ENCODE measurements around the gene MCU. TPM values are rescaled to one million over a fixed set of nuclear protein-coding genes. Genes with fewer than 3 reads are reported as not detected.

The MCU gene
- total RNA-seq, 1 experiment from 2014 or later, result 26.8 TPM

DNA sequence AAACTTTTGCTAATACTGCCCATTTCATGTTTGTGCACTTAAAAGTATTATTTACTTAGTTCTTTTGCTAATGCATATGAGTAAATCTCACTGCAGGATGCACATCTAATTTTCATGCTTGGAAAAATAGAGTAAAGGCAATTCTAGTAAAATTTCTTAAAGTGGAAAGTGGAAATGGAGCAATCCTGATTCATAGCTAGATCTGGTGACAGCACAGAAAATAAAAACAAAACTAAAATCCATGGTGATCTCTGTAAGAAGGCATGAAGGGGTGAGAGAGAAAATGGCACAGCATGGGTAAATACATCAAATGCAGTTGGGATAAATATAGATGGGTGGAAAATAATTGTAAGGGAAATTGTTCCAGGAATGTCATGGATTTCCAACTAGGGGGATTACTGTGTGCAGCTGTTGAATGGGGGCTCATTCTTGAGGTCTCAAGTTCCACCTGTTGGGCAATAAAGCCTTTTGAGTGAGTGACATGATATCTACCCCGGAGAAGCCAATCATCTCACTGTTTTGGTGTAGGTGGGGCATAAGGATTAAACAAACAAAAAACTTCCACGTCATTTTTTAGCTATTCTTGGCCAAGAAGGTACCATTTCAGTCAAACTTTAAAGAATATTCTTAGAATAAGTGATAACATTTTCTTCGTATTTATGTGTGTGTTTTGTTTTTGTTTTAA, 1.7 kb upstream of the MCU start:
- no peak overlapping the region for H3K27ac ChIP-seq (ENCODE audit: low read depth, low read length)
- TF ChIP-seq TCF7L2 (IDR thresholded peaks at IDR 0.05; ENCODE audit: borderline replicate concordance, extremely low read depth, insufficient read depth, insufficient read length) (no peak), SIN3A (IDR thresholded peaks at IDR 0.05; ENCODE audit: low read depth) (no peak), SP1 (IDR thresholded peaks at IDR 0.05; ENCODE audit: low read depth) (no peak), SRF (IDR thresholded peaks at IDR 0.05; ENCODE audit: low read depth) (no peak), REST (IDR thresholded peaks at IDR 0.05; ENCODE audit: low read depth) (no peak), CEBPB (IDR thresholded peaks at IDR 0.05; ENCODE audit: low read depth) (peak; percentile 33)
- TF ChIP-seq, protein P1, sequence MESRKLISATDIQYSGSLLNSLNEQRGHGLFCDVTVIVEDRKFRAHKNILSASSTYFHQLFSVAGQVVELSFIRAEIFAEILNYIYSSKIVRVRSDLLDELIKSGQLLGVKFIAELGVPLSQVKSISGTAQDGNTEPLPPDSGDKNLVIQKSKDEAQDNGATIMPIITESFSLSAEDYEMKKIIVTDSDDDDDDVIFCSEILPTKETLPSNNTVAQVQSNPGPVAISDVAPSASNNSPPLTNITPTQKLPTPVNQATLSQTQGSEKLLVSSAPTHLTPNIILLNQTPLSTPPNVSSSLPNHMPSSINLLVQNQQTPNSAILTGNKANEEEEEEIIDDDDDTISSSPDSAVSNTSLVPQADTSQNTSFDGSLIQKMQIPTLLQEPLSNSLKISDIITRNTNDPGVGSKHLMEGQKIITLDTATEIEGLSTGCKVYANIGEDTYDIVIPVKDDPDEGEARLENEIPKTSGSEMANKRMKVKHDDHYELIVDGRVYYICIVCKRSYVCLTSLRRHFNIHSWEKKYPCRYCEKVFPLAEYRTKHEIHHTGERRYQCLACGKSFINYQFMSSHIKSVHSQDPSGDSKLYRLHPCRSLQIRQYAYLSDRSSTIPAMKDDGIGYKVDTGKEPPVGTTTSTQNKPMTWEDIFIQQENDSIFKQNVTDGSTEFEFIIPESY (IDR thresholded peaks at IDR 0.05; ENCODE audit: extremely low read depth, insufficient replicate concordance, low read length), result no peak
- peaks cover 3 to 24% of the 10 kb centered on the region in 2 experiments; a peak in 3 of 4 replicates for H3K4me1 ChIP-seq (ENCODE audit: control insufficient read depth in 1 of 2, insufficient read depth in 2 of 2, low read length in 2 of 2)
- no peaks in the 10 kb centered on the region for H3K9me2 ChIP-seq (ENCODE audit: insufficient read depth)
- no peaks in the 10 kb centered on the region for H3K36me3 ChIP-seq (ENCODE audit: control insufficient read depth in 1 of 2, insufficient read depth in 2 of 2, low read length in 2 of 2)
- DNase-seq (ENCODE audit: low read depth, low spot score) (no peak), ATAC-seq (no peak)
- intact Hi-C loops (cut with micrococcal nuclease), result loop anchor here (5.0 to 10.0 kb wide), 2 partner anchors 313 to 375 kb away; no protein-coding TSS in a partner anchor
- no peaks in the 10 kb centered on the region for H3K9me3 ChIP-seq (ENCODE audit: control insufficient read depth in 1 of 2, insufficient read depth in 1 of 2, low read depth in 1 of 2, low read length in 2 of 2)
- ChIA-PET POLR2A (interaction anchor here (0.9 to 1.4 kb wide), 2 partner anchors 11 to 13 kb away, joined by 3 to 4 read pairs; no protein-coding TSS in a partner anchor), CTCF (interaction anchor here (0.7 to 1.0 kb wide), 3 partner anchors 22 to 144 kb away, joined by 3 to 6 read pairs (median 3); no protein-coding TSS in a partner anchor), RAD21 (ENCODE audit: low non-redundant PET in 1 of 2, low total read pairs in 2 of 2, uncharacterized antibody in 2 of 2, unreplicated experiment in 2 of 2) (no interaction called here)
- H3K4me3 ChIP-seq (replicated peaks in 1 of 2; ENCODE audit: low read depth in 1 of 2, low read length in 2 of 2), result no peak overlapping the region
- H4K20me1 ChIP-seq (ENCODE audit: insufficient read depth), result peaks cover 10% of the 10 kb centered on the region; the same call in 1 of the 2 replicates
- H3K9ac ChIP-seq (ENCODE audit: low read length), result no peak overlapping the region
- H3K27me3 ChIP-seq (ENCODE audit: insufficient read depth, low read length), result no peaks in the 10 kb centered on the region
- no peak overlapping the region for H3K4me2 ChIP-seq (ENCODE audit: low read length)
- peaks cover 28% of the 10 kb centered on the region for H3K79me2 ChIP-seq (ENCODE audit: insufficient read depth, low read length)
- peak overlapping the region; percentile 63 for H2AFZ ChIP-seq (ENCODE audit: low read depth, low read length, poor library complexity, severe bottlenecking)
- BruUV-seq (replicated peaks), result no TSS peak

All from HCT116 (cell line).